Fibroblast of villous mesenchyme (primary cell): ENCODE measurements around the gene RGL4. TPM values are rescaled to one million over a fixed set of nuclear protein-coding genes. Genes with fewer than 3 reads are reported as not detected.

Experiments
- DNase-seq: peaks from one replicate; pipeline ENCODE4 v3.0.0-alpha.2; 2010; ENCODE audit warnings: low read depth
- H3K4me3 ChIP-seq: 2 replicates; pipeline ENCODE4 v1.5.1; 2011; ENCODE audit warnings: low read depth, mild to moderate bottlenecking, low read length
- CTCF ChIP-seq: IDR thresholded peaks from 2 replicates; pipeline ENCODE4 v1.5.1; 2012; ENCODE audit warnings: low read depth, mild to moderate bottlenecking, low read length; ENCODE audit not compliant: insufficient read depth
- total RNA-seq: library from RNA; depleted of rRNA; stranded (reverse); fragments of >200 nt; gene quantifications from 2 replicates; pipeline ENCODE4 v1.2.3, GENCODE V29; 2012

RGL4 gene
- total RNA-seq, 1 donor = not detected

GRCh38 chr22:23695141-23695540 lies 4.3 kb downstream of the RGL4 start:
- no peak overlapping the region for H3K4me3 ChIP-seq
- no peak for DNase-seq
- no peak for TF ChIP-seq CTCF

- TF ChIP-seq CTCF = no peak
- DNase-seq = no peak
- H3K4me3 ChIP-seq = no peak overlapping the region
Measured at GRCh38 chr22:23695571-23696325, 4.9 kb downstream of the RGL4 start.

GRCh38 chr22:23696326-23696851 lies 5.6 kb downstream of the RGL4 start:
- no peak overlapping the region for H3K4me3 ChIP-seq
- DNase-seq = no peak
- no peak for TF ChIP-seq CTCF

- DNase-seq = no peak
- TF ChIP-seq CTCF = no peak
- no peak overlapping the region for H3K4me3 ChIP-seq
Measured at GRCh38 chr22:23697031-23697970, 6.5 kb downstream of the RGL4 start.

GRCh38 chr22:23698094-23698493 lies 7.3 kb downstream of the RGL4 start:
- H3K4me3 ChIP-seq = no peak overlapping the region
- TF ChIP-seq CTCF = no peak
- no peak for DNase-seq

GRCh38 chr22:23698673-23699235 lies 7.9 kb downstream of the RGL4 start:
- no peak for DNase-seq

More at GRCh38 chr22:23698673-23699235, 7.9 kb downstream of the RGL4 start:
- no peak overlapping the region for H3K4me3 ChIP-seq
- no peak for TF ChIP-seq CTCF
